H1 (cell line): ENCODE data around the gene PRKD1. TPM values are rescaled to one million over a fixed set of nuclear protein-coding genes. Genes with fewer than 3 reads are reported as not detected.

ENCODE experiments used
- CTCF ChIA-PET: fragments of 300-600 bp; sonication (Branson Sonifier 250); formaldehyde crosslinking; loops from one replicate; lab custom pipeline; 2021; ENCODE audit not compliant: partially characterized antibody; lab: Charles Lee
- POLR2A ChIA-PET: fragments of 300-600 bp; sonication (Branson Sonifier 250); formaldehyde crosslinking; loops from one replicate; lab custom pipeline; 2021; ENCODE audit warnings: inconsistent platforms; ENCODE audit not compliant: partially characterized antibody; lab: Charles Lee
- DNase-seq, 2 experiments: peaks; one replicate each; pipeline versions ENCODE4 v3.0.0 to v3.0.0-alpha.2; 2010 to 2022; ENCODE audit warnings: low spot score in 2 of 2, low read depth in 1 of 2, mixed read lengths in 1 of 2
- FAIRE-seq: peaks from 2 replicates; lab custom pipeline; 2011; peaks lifted over from hg19 to GRCh38; lab: Jason Lieb, UNC
- H2AFZ ChIP-seq: 2 replicates; pipeline ENCODE4 v1.8.1; 2012; ENCODE audit warnings: low read length, inconsistent platforms
- H2AK5ac ChIP-seq: 2 replicates; pipeline ENCODE4 v1.6.1; 2013; ENCODE audit warnings: low read depth, low read length
- H2BK120ac ChIP-seq: replicated peaks from 2 replicates; pipeline ENCODE3; 2013; ENCODE audit warnings: low read depth, low read length, inconsistent platforms
- H2BK12ac ChIP-seq: 2 replicates; pipeline ENCODE4 v1.6.1; 2013; ENCODE audit warnings: low read depth, low read length
- H2BK15ac ChIP-seq: 2 replicates; pipeline ENCODE4 v1.6.1; 2013; ENCODE audit warnings: low read length
- H2BK20ac ChIP-seq: 2 replicates; pipeline ENCODE4 v1.6.1; 2013; ENCODE audit warnings: low read length
- H2BK5ac ChIP-seq: 2 replicates; pipeline ENCODE4 v1.6.1; 2013; ENCODE audit warnings: low read depth, low read length
- H3K14ac ChIP-seq: 2 replicates; pipeline ENCODE4 v1.6.1; 2013; ENCODE audit warnings: inconsistent platforms; ENCODE audit not compliant: insufficient read length
- H3K18ac ChIP-seq: 2 replicates; pipeline ENCODE4 v1.6.1; 2013; ENCODE audit warnings: low read length; ENCODE audit errors: extremely low read depth
- H3K23ac ChIP-seq: 2 replicates; pipeline ENCODE4 v1.6.1; 2013; ENCODE audit warnings: inconsistent platforms; ENCODE audit not compliant: insufficient read length
- H3K23me2 ChIP-seq: 2 replicates; pipeline ENCODE4 v1.6.1; 2013; ENCODE audit warnings: low read depth, low read length
- H3K27ac ChIP-seq: 2 replicates; pipeline ENCODE4 v1.6.1; 2011; ENCODE audit warnings: low read depth, low read length, inconsistent platforms
- H3K27me3 ChIP-seq, 4 experiments: replicated peaks in 1 of 4; 1 replicate in 1 of 4; 2 replicates in 3 of 4; pipeline versions ENCODE4 v1.6.1 to v1.8.1; 2011 to 2013; ENCODE audit warnings: low read length in 3 of 4, mild to moderate bottlenecking in 3 of 4, inconsistent platforms in 2 of 4, mixed read lengths in 2 of 4, moderate library complexity in 1 of 4; ENCODE audit not compliant: control insufficient read depth in 3 of 4, insufficient read depth in 3 of 4; ENCODE audit errors: extremely low read depth in 1 of 4
- H3K36me3 ChIP-seq, 4 experiments: 2 replicates each; pipeline versions ENCODE4 v1.6.1 to v1.8.1; 2011 to 2013; ENCODE audit warnings: mild to moderate bottlenecking in 4 of 4, low read length in 3 of 4, moderate library complexity in 2 of 4, control low read depth in 1 of 4, inconsistent platforms in 1 of 4; ENCODE audit not compliant: insufficient read depth in 4 of 4, control insufficient read depth in 2 of 4
- H3K4ac ChIP-seq: replicated peaks from 2 replicates; pipeline ENCODE3; 2013; ENCODE audit warnings: low read length, low read depth, mixed read lengths, inconsistent platforms; ENCODE audit not compliant: insufficient read length
- H3K4me1 ChIP-seq, 4 experiments: replicated peaks in 1 of 4; 1 replicate in 1 of 4; 2 replicates in 3 of 4; pipeline versions ENCODE4 v1.6.1 to v1.8.1; 2011 to 2013; ENCODE audit warnings: low read length in 3 of 4, inconsistent platforms in 2 of 4, mixed read lengths in 1 of 4; ENCODE audit not compliant: insufficient read depth in 4 of 4, control insufficient read depth in 3 of 4
- H3K4me2 ChIP-seq, 2 experiments: 2 replicates each; pipeline versions ENCODE4 v1.6.1 to v1.8.1; 2011 to 2013; ENCODE audit warnings: low read depth in 2 of 2, low read length in 2 of 2, control low read depth in 1 of 2, inconsistent platforms in 1 of 2, mild to moderate bottlenecking in 1 of 2; ENCODE audit not compliant: insufficient read depth in 1 of 2
- H3K4me3 ChIP-seq, 4 experiments: fragments of 200-600, 300-600 bp in 1 of 4; sonication (generic), shearing (Covaris generic), sonication (Bioruptor Twin) in 1 of 4; 2 replicates each; pipeline versions ENCODE4 v1.5.1 to v1.8.1; 2011 to 2016; ENCODE audit warnings: low read length in 4 of 4, low read depth in 3 of 4, control low read depth in 2 of 4, inconsistent platforms in 2 of 4, mild to moderate bottlenecking in 2 of 4, mixed read lengths in 1 of 4, moderate library complexity in 1 of 4; ENCODE audit not compliant: insufficient read depth in 2 of 4; ENCODE audit errors: extremely low read depth in 1 of 4
- H3K56ac ChIP-seq: replicated peaks from 2 replicates; pipeline ENCODE3; 2013; ENCODE audit warnings: low read depth, mild to moderate bottlenecking, mixed read lengths, low read length, inconsistent platforms; ENCODE audit not compliant: insufficient read length
- H3K79me1 ChIP-seq: 2 replicates; pipeline ENCODE4 v1.6.1; 2013; ENCODE audit warnings: low read depth, low read length, control low read depth
- H3K79me2 ChIP-seq, 2 experiments: 2 replicates each; pipeline versions ENCODE4 v1.6.1 to v1.8.1; 2012 to 2013; ENCODE audit warnings: low read length in 2 of 2, mild to moderate bottlenecking in 2 of 2, inconsistent platforms in 1 of 2; ENCODE audit not compliant: insufficient read depth in 2 of 2, control insufficient read depth in 1 of 2
- H3K9ac ChIP-seq, 4 experiments: replicated peaks in 1 of 4; 1 replicate in 1 of 4; 2 replicates in 3 of 4; pipeline versions ENCODE4 v1.6.1 to v1.8.1; 2011 to 2013; ENCODE audit warnings: low read depth in 3 of 4, low read length in 3 of 4, control low read depth in 2 of 4, mild to moderate bottlenecking in 2 of 4, moderate library complexity in 2 of 4, inconsistent platforms in 1 of 4; ENCODE audit errors: extremely low read depth in 1 of 4
- H3K9me3 ChIP-seq, 2 experiments: 2 replicates each; pipeline versions ENCODE4 v1.6.1 to v1.8.1; 2012 to 2013; ENCODE audit warnings: mild to moderate bottlenecking in 2 of 2, moderate library complexity in 2 of 2, control low read depth in 1 of 2, inconsistent platforms in 1 of 2, low read depth in 1 of 2, low read length in 1 of 2, mixed read lengths in 1 of 2; ENCODE audit not compliant: insufficient read depth in 2 of 2
- H4K20me1 ChIP-seq, 2 experiments: replicated peaks in 1 of 2; 2 replicates each; pipeline versions ENCODE3 to v1.8.1; 2011 to 2013; ENCODE audit warnings: inconsistent platforms in 2 of 2, low read length in 2 of 2, mild to moderate bottlenecking in 1 of 2; ENCODE audit not compliant: insufficient read depth in 2 of 2, control insufficient read depth in 1 of 2
- H4K5ac ChIP-seq: 2 replicates; pipeline ENCODE4 v1.6.1; 2013; ENCODE audit warnings: low read length, low read depth, mixed read lengths, inconsistent platforms; ENCODE audit not compliant: insufficient read length
- H4K8ac ChIP-seq: 2 replicates; pipeline ENCODE4 v1.8.0; 2013; ENCODE audit warnings: mild to moderate bottlenecking, moderate library complexity, low read length, inconsistent platforms; ENCODE audit not compliant: insufficient read depth; ENCODE audit errors: extremely low read depth
- H4K91ac ChIP-seq: replicated peaks from 2 replicates; pipeline ENCODE3; 2013; ENCODE audit warnings: low read length, mixed read lengths, inconsistent platforms; ENCODE audit not compliant: insufficient read length
- BRCA1 ChIP-seq: IDR thresholded peaks from 2 replicates; pipeline ENCODE4 v1.6.1; 2012; ENCODE audit warnings: low read depth, low read length, improper control_type of control experiment
- CEBPB ChIP-seq: IDR thresholded peaks from 2 replicates; pipeline ENCODE4 v1.6.1; 2012; ENCODE audit warnings: low read depth, low read length
- EP300 ChIP-seq, 2 experiments: IDR thresholded peaks; 1 replicate in 1 of 2; 2 replicates in 1 of 2; pipeline ENCODE4 v1.6.1; 2011 to 2012; ENCODE audit warnings: low read depth in 2 of 2, low read length in 2 of 2, mild to moderate bottlenecking in 2 of 2, borderline replicate concordance in 1 of 2, inconsistent platforms in 1 of 2, moderate library complexity in 1 of 2
- HDAC2 ChIP-seq, 2 experiments: fragments of 300-600 bp in 1 of 2; sonication (generic) in 1 of 2; IDR thresholded peaks; 2 replicates each; pipeline ENCODE4 v1.6.1; 2011 to 2012; ENCODE audit warnings: low read depth in 2 of 2, low read length in 2 of 2, mild to moderate bottlenecking in 2 of 2, moderate library complexity in 2 of 2, borderline replicate concordance in 1 of 2, inconsistent platforms in 1 of 2
- HDAC6 ChIP-seq: IDR thresholded peaks from one replicate; pipeline ENCODE4 v1.7.1; 2012; ENCODE audit warnings: low read depth, mild to moderate bottlenecking, inconsistent platforms, low read length, moderate library complexity
- KDM1A ChIP-seq: fragments of 200-600, 300-600 bp; sonication (generic); IDR thresholded peaks from 2 replicates; pipeline ENCODE4 v1.7.1; 2016; ENCODE audit warnings: mild to moderate bottlenecking, low read length, borderline replicate concordance
- NANOG ChIP-seq: IDR thresholded peaks from 2 replicates; pipeline ENCODE4 v1.6.1; 2011; ENCODE audit warnings: low read length, low read depth, mild to moderate bottlenecking, inconsistent platforms; ENCODE audit not compliant: insufficient read depth, poor library complexity, severe bottlenecking
- RFX5 ChIP-seq: IDR thresholded peaks from 2 replicates; pipeline ENCODE4 v1.6.1; 2011; ENCODE audit warnings: low read depth, low read length, improper control_type of control experiment, borderline replicate concordance
- SIN3A ChIP-seq, 2 experiments: IDR thresholded peaks in 1 of 2; conservative IDR thresholded peaks in 1 of 2; 2 replicates each; pipeline ENCODE4 v1.6.1; 2011 to 2012; ENCODE audit warnings: low read length in 2 of 2, improper control_type of control experiment in 1 of 2, low read depth in 1 of 2, mild to moderate bottlenecking in 1 of 2
- SP4 ChIP-seq: IDR thresholded peaks from 2 replicates; pipeline ENCODE4 v1.6.1; 2012; ENCODE audit warnings: low read length, inconsistent platforms
- WGBS, 2 experiments: shearing (Covaris generic) in 1 of 2; methylation state at CpG; one replicate each; pipeline versions ENCODE4 v1.1.6 to v1.1.7; 2013 to 2015; ENCODE audit warnings: low lambda C conversion rate in 2 of 2, mixed read lengths in 2 of 2, inconsistent platforms in 1 of 2, low coverage in 1 of 2, missing lambda C conversion rate in 1 of 2; ENCODE audit not compliant: insufficient replicate concordance in 2 of 2, insufficient coverage in 1 of 2, insufficient read length in 1 of 2; ENCODE audit errors: extremely low coverage in 1 of 2, missing lambda C conversion rate in 1 of 2; 5-methylcytosine and 5-hydroxymethylcytosine counted together
- polyA plus RNA-seq, 7 experiments: library from polyadenylated mRNA; depleted of rRNA in 3 of 7; stranded (reverse) in 5 of 7; unstranded in 2 of 7; fragments of >200 nt in 5 of 7; fragments of 200-250 nt in 2 of 7; gene quantifications; 1 replicate in 5 of 7; 2 replicates in 1 of 7; 4 replicates in 1 of 7; pipeline versions ENCODE4 v1.2.1 to v1.2.3, GENCODE V29; 2011 to 2013; ENCODE audit warnings: missing spikeins in 2 of 7, mixed read lengths in 2 of 7
- total RNA-seq: library from RNA; stranded (reverse); fragmentation: NEBNext Ultra II Directional; extraction: Animal tissue kit (Norgen Biotek cat#: 25700); gene quantifications from 2 replicates; pipeline ENCODE4 v1.2.1, GENCODE V29; 2021
- TF ChIP-seq, protein P1 (sequence below): IDR thresholded peaks from 2 replicates; pipeline ENCODE4 v1.6.1; 2012; ENCODE audit warnings: low read length, inconsistent platforms
- TF ChIP-seq, protein P2 (sequence below): IDR thresholded peaks from 2 replicates; pipeline ENCODE4 v1.6.1; 2012; ENCODE audit warnings: inconsistent platforms

The PRKD1 gene
- total and polyA plus RNA-seq, 2 of the 8 experiments (the other 6 are each of a cell fraction or from before 2014, with no cell fraction given), result 3.6 to 6.8 TPM

DNA sequence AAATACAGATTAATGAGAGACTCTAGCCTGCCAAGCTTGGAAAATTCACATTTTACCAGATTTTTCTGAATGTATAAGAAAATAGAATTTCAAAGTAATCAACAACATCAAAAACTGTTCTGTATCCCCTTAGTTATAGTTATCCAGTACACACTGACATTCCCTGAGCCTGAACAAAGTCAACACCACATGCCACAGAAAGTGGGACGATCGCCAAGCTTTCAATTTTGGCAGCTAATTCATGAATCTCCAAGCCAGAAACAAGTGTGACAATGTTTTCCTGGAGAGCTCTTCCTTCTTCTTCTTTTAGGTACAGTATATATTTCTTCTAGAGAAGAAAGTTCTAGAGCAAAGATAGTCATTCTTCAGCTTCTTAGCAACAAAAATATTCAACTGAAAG, 290.2 kb downstream of the PRKD1 start:
- Histone ChIP-seq H2BK15ac (no peak overlapping the region), H3K18ac (no peak overlapping the region), H3K79me2 (no peaks in the 10 kb centered on the region), H3K23me2 (no peaks in the 10 kb centered on the region), H3K27ac (no peak overlapping the region), H3K9me3 (no peaks in the 10 kb centered on the region), H4K91ac (no peak overlapping the region), H2BK20ac (no peak overlapping the region), H3K79me1 (no peaks in the 10 kb centered on the region), H3K4me1 (no peaks in the 10 kb centered on the region), H4K5ac (no peak overlapping the region), H3K9ac (no peak overlapping the region), H2BK120ac (no peak overlapping the region), H3K23ac (no peak overlapping the region), H3K56ac (no peak overlapping the region), H4K20me1 (no peaks in the 10 kb centered on the region), H3K4ac (no peak overlapping the region), H2BK12ac (no peak overlapping the region), H4K8ac (no peak overlapping the region), H3K4me3 (no peak overlapping the region), H3K36me3 (no peaks in the 10 kb centered on the region; a peak in 1 of 8 replicates), H2AFZ (no peak overlapping the region), H2AK5ac (no peak overlapping the region), H2BK5ac (no peak overlapping the region), H3K14ac (no peak overlapping the region), H3K4me2 (no peak overlapping the region), H3K27me3 (no peaks in the 10 kb centered on the region)
- FAIRE-seq (no peak), DNase-seq (no peak)
- CTCF ChIA-PET, result interaction anchor here (0.6 to 0.9 kb wide), 5 partner anchors 44 to 1228 kb away, joined by 3 read pairs; no protein-coding TSS in a partner anchor
- 88% methylated on average over 2 of the region's 2 CpGs; no CpG with 5 or more reads in 1 of the 2 experiments for WGBS, 2 experiments
- POLR2A ChIA-PET, result no interaction called here
- TF ChIP-seq HDAC2 (IDR thresholded peaks at IDR 0.05; ENCODE audit: borderline replicate concordance in 1 of 2, low read depth in 2 of 2, low read length in 2 of 2) (no peak), CEBPB (no peak), RFX5 (no peak), HDAC6 (no peak), SP4 (no peak), KDM1A (no peak), NANOG (no peak), EP300 (IDR thresholded peaks at IDR 0.05; ENCODE audit: borderline replicate concordance in 1 of 2, low read depth in 2 of 2, low read length in 2 of 2) (no peak), SIN3A (conservative IDR thresholded peaks at IDR 0.05 in 1 of 2, IDR thresholded peaks at IDR 0.05 in 1 of 2; ENCODE audit: low read depth in 1 of 2, low read length in 2 of 2) (no peak), BRCA1 (no peak)
- TF ChIP-seq, protein P1, sequence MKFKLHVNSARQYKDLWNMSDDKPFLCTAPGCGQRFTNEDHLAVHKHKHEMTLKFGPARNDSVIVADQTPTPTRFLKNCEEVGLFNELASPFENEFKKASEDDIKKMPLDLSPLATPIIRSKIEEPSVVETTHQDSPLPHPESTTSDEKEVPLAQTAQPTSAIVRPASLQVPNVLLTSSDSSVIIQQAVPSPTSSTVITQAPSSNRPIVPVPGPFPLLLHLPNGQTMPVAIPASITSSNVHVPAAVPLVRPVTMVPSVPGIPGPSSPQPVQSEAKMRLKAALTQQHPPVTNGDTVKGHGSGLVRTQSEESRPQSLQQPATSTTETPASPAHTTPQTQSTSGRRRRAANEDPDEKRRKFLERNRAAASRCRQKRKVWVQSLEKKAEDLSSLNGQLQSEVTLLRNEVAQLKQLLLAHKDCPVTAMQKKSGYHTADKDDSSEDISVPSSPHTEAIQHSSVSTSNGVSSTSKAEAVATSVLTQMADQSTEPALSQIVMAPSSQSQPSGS, result no peak
- TF ChIP-seq, protein P2, sequence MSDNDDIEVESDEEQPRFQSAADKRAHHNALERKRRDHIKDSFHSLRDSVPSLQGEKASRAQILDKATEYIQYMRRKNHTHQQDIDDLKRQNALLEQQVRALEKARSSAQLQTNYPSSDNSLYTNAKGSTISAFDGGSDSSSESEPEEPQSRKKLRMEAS, result no peak
